ENCODE results near the gene DOCK9. TPM values are rescaled to one million over a fixed set of nuclear protein-coding genes. Genes with fewer than 3 reads are reported as not detected.
"Not testable (repeated sequence)": the region's sequence is repeated elsewhere in the genome, so short reads cannot be mapped to it uniquely, and the experiment has no call there.

The DOCK9 gene
- total and polyA plus RNA-seq, 2 donors: 63.5 to 84.4 TPM

DNA sequence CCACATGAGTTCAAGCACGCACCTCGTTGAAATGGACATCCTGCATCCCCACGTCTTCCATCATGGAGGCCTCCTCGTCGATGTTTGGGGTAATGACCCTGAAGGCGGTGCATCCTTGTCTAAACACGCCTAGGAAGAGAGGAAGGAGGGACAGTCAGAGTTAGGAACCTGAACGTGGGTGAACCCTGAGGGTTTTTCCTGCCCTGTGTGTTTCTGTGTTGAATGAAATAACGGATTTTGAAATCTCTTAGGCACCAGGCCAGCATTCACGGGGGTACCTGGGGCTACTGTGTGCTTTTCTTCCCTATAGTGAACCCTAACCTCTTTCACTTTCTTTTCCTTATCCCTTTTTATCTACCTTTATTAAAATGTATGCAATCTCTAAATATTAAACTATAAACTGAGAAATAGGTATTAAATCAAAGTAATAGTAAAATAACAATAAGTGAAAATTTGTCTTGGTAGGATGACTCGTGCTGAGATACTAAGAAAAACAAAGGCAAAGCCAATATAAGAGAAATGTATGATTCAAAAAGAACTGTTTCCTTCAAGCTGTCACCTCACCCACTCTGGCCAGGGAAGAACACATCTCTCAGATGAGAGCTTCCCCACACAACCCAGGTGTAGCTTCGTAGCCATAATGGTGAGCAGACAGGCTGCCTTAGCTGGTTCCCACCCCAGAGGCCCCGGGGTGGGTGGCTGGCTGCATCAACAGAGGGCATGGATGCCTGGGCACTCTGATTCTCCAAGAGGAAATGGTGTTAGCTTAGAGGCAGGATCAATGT, 153.3 kb downstream of the DOCK9 start:
- 90% methylated on average over 13 of the region's 13 CpGs for WGBS
- H3K27ac ChIP-seq (ENCODE audit: low read depth): no peak overlapping the region
- H3K4me3 ChIP-seq (ENCODE audit: low read depth, low read length): no peak overlapping the region
- DNase-seq (ENCODE audit: extremely low spot score): no peak
- H3K36me3 ChIP-seq (ENCODE audit: insufficient read depth): peaks cover 5% of the 10 kb centered on the region
- H3K4me1 ChIP-seq (ENCODE audit: insufficient read depth): no peaks in the 10 kb centered on the region

DNA sequence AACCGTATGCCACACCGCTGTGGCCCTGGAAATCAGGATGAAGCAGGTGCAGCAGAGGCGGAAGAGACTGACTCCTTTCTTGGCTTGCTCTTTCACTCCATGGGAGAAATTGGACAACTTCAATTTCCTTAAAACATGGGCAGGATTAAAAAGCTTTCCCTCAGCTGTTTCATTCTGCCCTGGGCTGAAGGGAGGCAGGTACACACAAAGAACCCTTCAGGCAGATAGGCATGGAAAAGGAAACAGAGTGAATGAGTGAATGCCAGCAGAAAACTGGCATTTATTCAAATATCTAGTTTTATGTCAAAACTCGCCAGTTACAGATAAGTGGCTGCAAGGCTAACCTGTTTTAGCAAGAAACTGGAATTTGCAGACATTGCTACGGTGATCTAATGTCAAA, 154.4 kb downstream of the DOCK9 start:
- Histone ChIP-seq H3K4me1 (ENCODE audit: insufficient read depth) (no peaks in the 10 kb centered on the region), H3K4me3 (ENCODE audit: low read depth, low read length) (no peak overlapping the region), H3K36me3 (ENCODE audit: insufficient read depth) (peaks cover 5% of the 10 kb centered on the region), H3K27ac (ENCODE audit: low read depth) (no peak overlapping the region)
- no peak for DNase-seq (ENCODE audit: extremely low spot score)
- WGBS: 92% methylated on average over 5 of the region's 5 CpGs

DNA sequence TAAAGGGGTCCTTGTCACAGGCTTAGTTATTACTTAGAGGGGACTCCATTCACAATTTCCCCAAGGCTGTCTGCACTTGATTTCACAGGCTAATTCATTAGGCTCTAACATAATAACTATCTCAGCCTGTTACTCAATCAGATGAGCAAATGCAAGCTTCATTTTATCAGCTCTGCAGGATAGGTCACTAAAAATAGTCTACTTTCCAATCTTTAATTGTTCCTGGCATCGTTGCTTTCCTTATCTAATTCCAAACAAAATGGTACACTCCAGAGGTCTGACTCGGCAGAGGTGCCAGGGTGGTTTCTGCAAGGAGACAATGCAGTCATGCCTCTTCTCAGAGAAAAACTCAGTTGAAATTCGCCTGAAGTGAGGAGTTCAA, 155.6 kb downstream of the DOCK9 start:
- no peak for DNase-seq (ENCODE audit: extremely low spot score)
- WGBS: 27% methylated on average over 3 of the region's 3 CpGs
- H3K4me1 ChIP-seq (ENCODE audit: insufficient read depth): no peaks in the 10 kb centered on the region
- H3K36me3 ChIP-seq (ENCODE audit: insufficient read depth): peaks cover 5% of the 10 kb centered on the region
- no peak overlapping the region for H3K4me3 ChIP-seq (ENCODE audit: low read depth, low read length)
- H3K27ac ChIP-seq (ENCODE audit: low read depth): no peak overlapping the region

DNA sequence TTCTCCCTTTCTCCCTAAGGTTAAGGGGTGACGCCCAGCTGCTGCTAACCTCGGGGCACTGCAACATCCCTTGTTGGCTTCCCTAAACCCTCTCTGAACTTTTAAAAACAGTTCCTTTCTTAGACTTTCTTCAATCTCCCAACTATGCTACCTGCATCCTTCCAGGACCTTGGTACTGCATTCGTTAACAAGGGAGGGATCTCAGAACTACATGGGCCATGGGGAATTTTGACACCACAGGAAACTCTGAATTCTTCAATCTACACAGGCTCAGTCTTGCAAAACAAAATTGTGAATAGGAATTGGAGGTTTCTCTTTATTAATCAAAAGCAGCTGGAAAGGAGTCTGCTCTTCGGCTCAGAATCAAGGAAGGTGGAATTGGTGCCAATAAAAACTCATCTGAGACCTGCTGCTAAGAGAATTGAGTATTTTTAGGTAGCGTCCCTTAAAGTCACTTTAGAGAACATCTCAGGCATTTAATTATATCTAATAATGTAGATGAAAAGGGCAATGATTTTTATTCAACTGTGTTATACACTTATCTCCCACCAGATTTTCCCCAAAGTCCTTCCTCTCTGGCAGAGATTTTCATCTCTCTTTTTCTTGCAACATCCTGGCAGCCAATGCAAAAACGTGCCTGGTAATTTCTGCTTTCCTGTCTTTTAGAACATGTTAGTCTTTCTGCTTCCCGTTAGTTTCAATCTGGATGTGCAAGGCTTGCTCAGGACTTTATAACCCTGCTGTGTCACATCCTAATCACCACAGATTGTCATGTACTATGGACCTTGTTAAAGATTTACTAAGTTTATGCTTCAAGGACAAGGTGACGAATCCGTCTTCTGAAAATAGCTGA, 156.3 kb downstream of the DOCK9 start:
- DNase-seq (ENCODE audit: extremely low spot score): no peak
- Histone ChIP-seq H3K4me3 (ENCODE audit: low read depth, low read length) (no peak overlapping the region), H3K4me1 (ENCODE audit: insufficient read depth) (no peaks in the 10 kb centered on the region), H3K36me3 (ENCODE audit: insufficient read depth) (peaks cover 4% of the 10 kb centered on the region), H3K27ac (ENCODE audit: low read depth) (no peak overlapping the region)
- WGBS: 56% methylated on average over 9 of the region's 9 CpGs

DNA sequence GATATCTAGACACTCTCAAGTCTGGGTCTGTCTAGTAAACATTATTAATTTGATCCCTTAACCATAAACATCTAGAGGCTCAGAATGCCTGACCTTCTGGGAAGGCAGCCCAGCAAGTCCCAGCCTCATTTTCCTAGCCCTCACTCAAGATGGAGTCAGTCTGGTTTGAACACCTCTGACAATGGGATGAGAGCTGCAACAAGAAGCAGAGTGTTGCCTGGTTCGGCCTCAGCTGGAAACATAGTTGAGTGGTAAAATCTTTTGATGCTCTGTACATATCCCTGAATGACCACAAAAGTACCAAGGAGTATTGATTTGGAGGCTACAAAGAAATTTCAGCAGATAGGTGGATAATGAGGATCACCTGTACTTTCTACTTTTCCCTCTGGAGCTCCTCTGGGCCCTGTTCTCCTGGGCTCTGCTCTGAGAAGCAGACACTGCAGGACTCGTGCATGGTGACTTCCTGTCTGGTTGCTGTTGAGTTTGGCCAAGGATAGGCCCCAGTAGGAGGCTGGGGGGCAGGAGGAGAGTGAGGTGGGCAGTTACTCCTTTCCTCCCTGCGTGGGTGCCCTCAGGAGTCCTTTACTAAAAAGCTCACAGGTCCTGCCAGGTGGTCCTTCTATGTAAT, 157.0 kb downstream of the DOCK9 start:
- H3K4me3 ChIP-seq (ENCODE audit: low read depth, low read length): no peak overlapping the region
- no peak for DNase-seq (ENCODE audit: extremely low spot score)
- 82% methylated on average over 3 of the region's 3 CpGs for WGBS
- no peaks in the 10 kb centered on the region for H3K4me1 ChIP-seq (ENCODE audit: insufficient read depth)
- no peak overlapping the region for H3K27ac ChIP-seq (ENCODE audit: low read depth)
- H3K36me3 ChIP-seq (ENCODE audit: insufficient read depth): peaks cover 3% of the 10 kb centered on the region

DNA sequence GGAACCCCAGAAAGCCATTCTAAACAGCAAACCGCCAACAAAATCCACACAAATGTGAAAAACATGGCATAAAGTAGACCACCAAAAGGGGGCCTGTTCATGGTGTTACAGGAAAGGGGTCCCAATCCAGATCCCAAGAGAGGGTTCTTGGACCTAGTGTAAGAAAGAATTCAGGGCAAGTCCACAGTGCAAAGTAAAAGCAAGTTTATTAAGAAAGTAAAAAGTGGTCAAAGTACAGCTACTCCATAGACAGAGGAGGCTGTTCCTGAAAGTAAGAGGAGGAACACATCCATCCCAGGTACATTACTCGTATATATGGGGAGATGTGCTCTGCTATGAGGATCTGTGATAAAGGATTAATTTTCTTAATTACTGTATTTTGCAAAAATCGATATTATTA, 157.6 kb downstream of the DOCK9 start:
- no peak for DNase-seq (ENCODE audit: extremely low spot score)
- 94% methylated on average over 3 of the region's 3 CpGs for WGBS
- Histone ChIP-seq H3K27ac (ENCODE audit: low read depth) (no peak overlapping the region), H3K4me1 (ENCODE audit: insufficient read depth) (no peaks in the 10 kb centered on the region), H3K4me3 (ENCODE audit: low read depth, low read length) (no peak overlapping the region), H3K36me3 (ENCODE audit: insufficient read depth) (peaks cover 3% of the 10 kb centered on the region)

DNA sequence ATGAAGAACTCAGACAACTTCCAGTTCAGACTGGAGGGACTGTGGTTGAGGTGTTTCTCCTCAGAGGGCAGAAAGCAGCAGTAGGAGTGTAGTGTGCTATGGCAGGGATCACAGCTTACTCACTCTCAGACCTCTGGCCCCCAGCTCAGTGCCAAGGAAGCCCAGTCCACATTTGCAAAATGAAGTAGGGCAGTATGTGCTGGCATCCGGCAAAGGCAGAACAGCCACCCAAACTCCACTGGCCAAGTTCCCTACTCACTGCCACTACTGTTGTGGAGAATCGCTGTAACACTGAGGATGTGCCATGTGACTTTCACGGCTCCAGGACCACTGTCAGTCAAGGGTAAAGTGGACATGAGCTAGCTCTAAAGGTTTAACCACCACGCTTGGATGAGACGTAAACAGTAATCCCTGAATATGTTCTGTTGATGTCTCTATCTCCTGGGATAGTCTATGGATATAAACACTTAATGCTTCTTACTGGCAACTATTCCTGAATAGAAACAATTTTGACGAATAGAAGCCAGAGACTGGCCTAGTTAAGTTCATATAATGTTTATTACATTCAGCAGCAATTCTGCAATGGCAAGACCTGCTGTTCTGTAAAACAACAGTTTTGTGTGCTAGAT, 158.4 kb downstream of the DOCK9 start:
- H3K36me3 ChIP-seq (ENCODE audit: insufficient read depth): peaks cover 3% of the 10 kb centered on the region

DNA sequence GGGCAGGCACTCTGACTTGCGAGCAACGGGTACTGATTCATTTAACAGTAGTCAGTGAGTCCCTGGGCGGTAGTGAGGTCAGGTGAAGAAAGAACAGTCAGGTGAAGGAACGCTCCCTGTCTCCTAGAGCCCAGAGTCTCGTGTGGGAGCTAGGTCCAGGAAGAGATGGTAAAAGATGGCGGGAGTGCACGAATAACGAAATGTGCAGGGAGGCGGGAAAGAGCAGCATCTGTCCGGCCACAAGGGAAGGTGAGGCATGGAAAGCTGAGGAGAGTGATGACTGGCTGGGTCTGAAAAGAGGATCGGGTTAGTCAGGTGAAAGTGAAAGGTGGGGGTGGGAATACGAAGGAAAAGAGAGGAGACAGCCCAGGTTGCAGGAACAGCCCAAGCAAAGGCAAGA, 161.5 kb downstream of the DOCK9 start:
- WGBS: 98% methylated on average over 12 of the region's 12 CpGs
- no peak overlapping the region for H3K27ac ChIP-seq (ENCODE audit: low read depth)
- no peaks in the 10 kb centered on the region for H3K4me1 ChIP-seq (ENCODE audit: insufficient read depth)
- DNase-seq (ENCODE audit: extremely low spot score): no peak
- no peaks in the 10 kb centered on the region for H3K36me3 ChIP-seq (ENCODE audit: insufficient read depth)
- no peak overlapping the region for H3K4me3 ChIP-seq (ENCODE audit: low read depth, low read length)

More for the DNA sequence above, 158.4 kb downstream of the DOCK9 start:
- H3K27ac ChIP-seq (ENCODE audit: low read depth): no peak overlapping the region
- no peaks in the 10 kb centered on the region for H3K4me1 ChIP-seq (ENCODE audit: insufficient read depth)
- WGBS: 49% methylated on average over 6 of the region's 6 CpGs
- no peak overlapping the region for H3K4me3 ChIP-seq (ENCODE audit: low read depth, low read length)
- DNase-seq (ENCODE audit: extremely low spot score): no peak

DNA sequence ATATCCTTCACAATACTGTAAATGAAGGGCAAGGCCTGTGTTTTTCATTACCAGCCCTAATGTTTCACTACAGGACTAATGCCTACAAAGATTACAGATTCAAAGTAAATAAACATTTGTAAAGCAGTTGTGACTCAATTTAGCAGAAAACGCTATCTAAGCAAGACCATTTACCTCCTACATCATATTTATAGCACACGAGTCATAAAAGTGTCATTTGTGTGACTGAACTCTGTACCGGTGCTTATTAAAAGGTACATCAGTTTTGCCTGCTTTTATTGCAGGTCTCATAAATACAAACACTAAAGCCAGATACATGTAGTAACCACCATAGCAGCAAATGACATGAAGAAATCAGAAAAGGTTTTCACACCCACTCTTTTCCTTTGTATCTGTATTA, 163.9 kb downstream of the DOCK9 start:
- 66% methylated on average over 3 of the region's 3 CpGs for WGBS
- H3K4me1 ChIP-seq (ENCODE audit: insufficient read depth): no peaks in the 10 kb centered on the region
- no peak overlapping the region for H3K27ac ChIP-seq (ENCODE audit: low read depth)
- H3K4me3 ChIP-seq (ENCODE audit: low read depth, low read length): no peak overlapping the region
- H3K36me3 ChIP-seq (ENCODE audit: insufficient read depth): peaks cover 2% of the 10 kb centered on the region
- DNase-seq (ENCODE audit: extremely low spot score): no peak

DNA sequence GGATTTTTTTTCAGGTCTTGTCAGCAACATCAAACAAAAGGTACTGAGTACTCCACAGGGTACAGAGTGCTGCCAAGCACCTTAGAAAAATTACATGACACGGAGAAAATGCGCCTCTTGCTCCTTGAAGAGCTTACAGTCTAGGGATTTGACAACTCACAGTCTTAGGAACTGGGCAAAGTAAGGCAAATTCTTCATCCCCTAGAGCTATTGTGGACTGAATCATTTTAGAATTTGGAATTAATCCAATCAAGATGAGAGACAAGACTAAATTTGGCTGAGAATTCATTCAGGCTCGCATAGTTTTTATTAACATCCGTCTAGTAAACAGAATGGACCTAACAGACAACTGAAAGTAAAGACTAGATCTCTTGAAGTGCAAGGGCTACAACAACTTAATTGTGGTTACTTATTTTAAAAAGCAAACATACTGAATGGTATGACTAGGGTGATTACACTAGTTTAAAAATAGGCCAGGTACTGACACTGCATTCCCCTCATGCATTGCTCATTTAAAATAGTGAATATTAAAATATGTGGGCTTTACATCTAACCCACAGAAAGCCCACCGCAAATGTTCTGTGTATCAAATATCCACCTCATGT, 165.6 kb downstream of the DOCK9 start:
- not testable (repeated sequence) for H3K4me1 ChIP-seq (ENCODE audit: insufficient read depth); H3K36me3 ChIP-seq (ENCODE audit: insufficient read depth); H3K4me3 ChIP-seq (ENCODE audit: low read depth, low read length); DNase-seq (ENCODE audit: extremely low spot score); H3K27ac ChIP-seq (ENCODE audit: low read depth)
- WGBS: 8% methylated on average over 1 of the region's 5 CpGs

DNA sequence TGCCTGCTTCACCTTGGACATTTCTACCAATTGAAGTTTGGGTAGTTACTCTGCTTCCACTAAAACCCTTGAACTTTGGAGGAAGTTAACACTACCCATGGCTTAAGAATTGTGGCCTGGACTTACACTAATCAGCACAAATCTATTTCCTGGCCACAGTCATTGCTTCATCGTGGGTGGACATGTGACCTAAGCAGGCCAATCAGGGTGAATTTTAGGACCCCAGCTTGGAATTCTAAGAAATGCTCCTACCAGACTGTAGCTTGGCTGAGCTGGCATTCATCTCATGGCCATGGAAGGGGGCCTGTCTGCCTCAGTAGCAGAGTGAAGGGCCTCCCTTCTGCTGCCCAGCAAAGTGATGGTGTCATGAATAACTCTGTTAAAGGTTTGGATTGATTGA, 167.1 kb downstream of the DOCK9 start:
- 77% methylated on average over 1 of the region's 1 CpG for WGBS
- Histone ChIP-seq H3K4me1 (ENCODE audit: insufficient read depth) (no peaks in the 10 kb centered on the region), H3K27ac (ENCODE audit: low read depth) (no peak overlapping the region), H3K36me3 (ENCODE audit: insufficient read depth) (peaks cover 2% of the 10 kb centered on the region), H3K4me3 (ENCODE audit: low read depth, low read length) (no peak overlapping the region)
- no peak for DNase-seq (ENCODE audit: extremely low spot score)

DNA sequence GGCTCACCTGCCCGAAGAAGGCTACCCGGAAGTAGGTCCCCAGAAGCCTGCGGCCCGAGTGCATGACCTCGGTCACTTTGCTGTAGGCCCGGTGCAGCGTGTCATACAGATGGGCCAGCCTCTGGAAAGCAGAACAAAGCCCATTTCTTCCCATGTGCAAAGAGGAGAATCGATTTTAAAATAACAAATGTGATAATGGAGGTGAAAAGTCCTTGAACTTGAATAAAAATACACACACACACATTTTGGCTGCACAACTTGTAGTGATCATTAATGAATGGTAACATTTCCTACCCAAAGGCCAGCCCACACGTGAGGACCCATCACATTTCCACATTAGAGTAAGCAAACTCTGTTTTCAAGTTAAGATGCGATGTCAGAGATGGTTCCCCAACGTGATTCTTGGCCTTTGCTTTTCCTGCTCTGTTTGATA, 168.5 kb downstream of the DOCK9 start:
- Histone ChIP-seq H3K27ac (ENCODE audit: low read depth) (no peak overlapping the region), H3K36me3 (ENCODE audit: insufficient read depth) (peaks cover 2% of the 10 kb centered on the region), H3K4me1 (ENCODE audit: insufficient read depth) (no peaks in the 10 kb centered on the region), H3K4me3 (ENCODE audit: low read depth, low read length) (no peak overlapping the region)
- 89% methylated on average over 11 of the region's 11 CpGs for WGBS
- no peak for DNase-seq (ENCODE audit: extremely low spot score)

DNA sequence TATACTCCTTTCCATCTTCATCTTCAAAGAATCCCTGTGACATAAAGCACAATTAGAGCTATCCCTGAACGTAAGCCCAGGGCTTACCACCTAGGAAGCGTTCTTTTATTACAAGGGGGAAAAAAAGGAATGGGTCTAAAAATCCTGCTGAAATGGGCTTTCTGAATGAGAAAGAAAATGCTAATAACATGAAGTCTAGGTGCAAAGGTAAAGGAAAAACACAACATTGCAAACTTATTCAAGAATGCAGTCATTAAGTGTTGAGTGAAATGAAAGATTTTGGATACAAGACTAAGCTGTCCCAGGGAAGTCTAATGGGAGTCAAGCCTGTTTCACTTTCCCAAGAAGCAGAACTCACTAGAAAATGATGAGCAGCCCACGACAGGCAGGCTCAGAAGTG, 170.1 kb downstream of the DOCK9 start:
- Histone ChIP-seq H3K4me1 (ENCODE audit: insufficient read depth) (no peaks in the 10 kb centered on the region), H3K4me3 (ENCODE audit: low read depth, low read length) (no peak overlapping the region), H3K36me3 (ENCODE audit: insufficient read depth) (peaks cover 2% of the 10 kb centered on the region), H3K27ac (ENCODE audit: low read depth) (no peak overlapping the region)
- DNase-seq (ENCODE audit: extremely low spot score): no peak
- WGBS: 74% methylated on average over 3 of the region's 3 CpGs

Data from urinary bladder (tissue), 4 donors.